NCI-H226 (cell line): ENCODE data around the gene CNPY1.

ENCODE experiments used
- DNase-seq: peaks from one replicate; pipeline ENCODE4 v3.0.0-alpha.2; 2015

CNPY1 gene

DNA sequence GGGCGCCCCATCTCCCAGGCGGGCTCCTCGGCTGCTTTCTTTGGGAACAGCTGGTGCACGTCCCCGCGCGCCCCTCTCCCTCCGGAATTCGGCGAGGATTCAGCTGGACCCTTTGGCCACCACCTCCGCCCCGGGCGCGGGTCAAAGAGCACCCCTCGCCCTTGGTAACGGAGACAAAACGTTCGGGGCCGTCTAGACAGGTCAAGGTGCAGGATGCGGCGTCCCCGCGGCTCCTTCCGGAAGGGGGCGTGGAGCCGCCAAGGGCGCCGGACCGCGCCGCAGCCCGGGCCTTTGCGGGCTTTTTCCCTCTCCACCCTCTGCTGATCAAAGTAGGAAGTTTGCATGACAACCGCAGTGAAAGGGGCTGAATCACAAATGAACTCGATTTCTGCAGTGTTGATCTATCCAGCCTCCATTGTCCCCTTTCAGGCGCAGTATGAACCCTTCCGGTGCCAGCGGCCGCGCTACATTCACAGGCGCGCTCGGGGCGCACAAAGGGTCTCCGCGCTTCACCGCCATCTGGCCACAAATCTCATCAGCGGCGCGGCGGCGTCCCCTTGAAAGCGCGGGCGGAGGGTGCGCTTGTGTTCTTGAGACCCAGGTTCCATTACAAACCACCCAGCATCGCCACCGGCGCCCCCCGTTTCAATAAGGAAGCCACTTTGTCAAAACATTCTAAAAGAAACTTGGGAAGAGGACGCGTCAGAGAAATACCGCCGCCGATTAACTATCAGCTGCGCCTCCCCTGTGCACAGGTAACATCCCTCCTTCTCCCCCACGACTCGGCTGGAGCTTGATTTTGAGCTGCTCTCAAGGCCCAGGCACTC lies 36.4 kb downstream of the CNPY1 start:
- DNase-seq: no peak

DNA sequence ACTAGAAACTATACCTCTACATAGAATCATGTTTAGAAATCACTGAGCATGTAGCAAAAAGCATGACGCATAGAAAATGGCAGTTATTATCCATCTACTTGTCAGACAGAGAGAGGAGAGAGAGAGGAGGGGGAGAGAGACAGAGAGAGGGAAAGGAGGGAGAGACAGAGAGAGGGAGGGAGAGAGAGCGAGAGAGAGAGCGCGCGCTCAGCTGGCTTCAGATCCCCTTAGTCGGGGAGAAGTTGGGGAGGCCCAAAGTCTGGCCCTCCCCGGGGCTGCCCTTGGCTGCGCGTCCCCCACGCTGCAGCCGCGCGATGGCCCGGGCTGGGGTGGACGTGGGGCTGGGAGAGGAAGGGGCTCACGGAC lies 37.0 kb downstream of the CNPY1 start:
- DNase-seq: no peak

DNA sequence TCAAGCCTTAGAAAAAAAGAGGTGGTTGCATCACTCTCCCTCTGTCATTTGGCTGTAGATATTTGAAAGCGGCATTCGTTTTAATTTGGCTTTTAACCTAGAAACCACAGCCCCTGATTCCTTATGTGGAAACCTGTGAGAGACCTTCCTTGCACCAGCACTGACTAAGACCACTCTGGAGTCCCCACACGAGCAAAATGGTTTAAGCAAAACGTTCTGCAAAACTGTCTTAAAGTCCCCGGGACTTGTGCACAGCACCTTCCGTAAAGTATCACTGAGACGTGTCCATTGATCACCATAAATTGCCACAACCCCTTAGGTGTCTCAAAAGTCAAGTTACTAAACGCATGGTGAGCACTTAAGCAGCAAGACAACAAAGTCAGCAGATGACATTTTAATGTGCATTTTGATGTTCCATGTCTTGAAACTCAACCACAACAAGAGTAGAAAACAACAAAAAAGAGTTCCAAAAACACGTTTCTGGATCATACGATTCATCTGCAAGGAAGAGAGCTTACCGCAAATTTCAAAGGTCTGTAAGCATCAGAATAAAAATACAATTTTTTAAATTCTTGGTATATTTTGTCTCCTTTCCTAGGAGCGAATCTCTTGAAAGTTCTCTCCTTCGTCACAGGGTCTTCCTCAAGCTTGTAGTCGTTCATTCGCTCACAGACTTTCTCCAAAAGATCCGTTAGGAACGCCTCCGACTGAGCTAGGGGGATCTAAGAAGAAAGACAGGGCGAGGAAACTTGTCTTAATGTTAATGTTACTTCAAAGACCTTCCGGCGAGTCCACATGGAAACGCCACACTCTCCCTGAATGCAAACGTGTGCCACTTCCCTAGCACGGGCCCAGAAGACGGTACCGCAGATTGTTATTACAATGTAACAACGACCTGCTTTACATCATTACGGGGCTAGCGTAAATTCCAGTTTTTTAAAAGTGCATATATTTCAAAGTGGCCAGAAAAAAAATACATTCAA lies 37.7 kb downstream of the CNPY1 start:
- DNase-seq: no peak

DNA sequence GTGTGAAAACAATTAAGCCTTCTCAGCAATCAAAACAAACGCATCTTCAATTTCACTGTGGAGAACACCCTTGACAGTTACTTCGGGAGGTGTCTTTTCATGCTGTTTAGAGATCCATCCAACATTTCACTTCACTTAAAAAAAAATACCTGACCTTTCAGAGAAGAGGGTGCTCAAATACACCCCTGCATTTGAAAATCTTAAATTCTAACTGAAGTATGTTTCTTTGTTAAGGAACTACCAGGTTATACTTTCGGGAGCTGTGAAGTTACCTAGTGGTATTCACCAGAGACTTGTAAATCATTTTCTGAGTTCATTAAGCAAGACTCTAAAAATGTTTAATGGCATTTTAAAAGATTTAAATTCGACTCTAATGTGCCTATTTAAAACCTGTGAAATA lies 38.8 kb downstream of the CNPY1 start:
- no peak for DNase-seq

DNA sequence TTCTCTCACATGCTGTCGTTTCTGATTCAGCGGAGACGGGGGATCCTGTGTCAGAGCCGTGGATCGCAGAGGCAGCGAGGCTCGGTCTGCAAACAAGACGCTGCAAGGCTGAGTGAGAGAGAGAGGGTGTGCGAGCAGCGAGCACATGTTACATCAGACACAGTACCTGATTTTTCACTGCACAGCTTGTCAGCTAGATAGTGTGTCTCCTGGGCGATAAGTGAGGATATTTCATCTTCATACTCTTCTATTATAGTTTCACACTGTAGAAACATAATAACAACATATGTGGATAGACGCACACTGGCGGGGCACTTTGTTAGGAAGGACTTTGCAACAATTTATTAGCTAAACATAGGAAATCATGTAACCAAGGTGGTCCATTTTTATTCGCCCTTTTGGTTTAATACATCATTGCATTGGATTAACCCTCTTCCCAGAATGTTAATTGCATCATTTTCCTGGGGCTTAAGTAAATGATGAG lies 39.5 kb downstream of the CNPY1 start:
- no peak for DNase-seq

DNA sequence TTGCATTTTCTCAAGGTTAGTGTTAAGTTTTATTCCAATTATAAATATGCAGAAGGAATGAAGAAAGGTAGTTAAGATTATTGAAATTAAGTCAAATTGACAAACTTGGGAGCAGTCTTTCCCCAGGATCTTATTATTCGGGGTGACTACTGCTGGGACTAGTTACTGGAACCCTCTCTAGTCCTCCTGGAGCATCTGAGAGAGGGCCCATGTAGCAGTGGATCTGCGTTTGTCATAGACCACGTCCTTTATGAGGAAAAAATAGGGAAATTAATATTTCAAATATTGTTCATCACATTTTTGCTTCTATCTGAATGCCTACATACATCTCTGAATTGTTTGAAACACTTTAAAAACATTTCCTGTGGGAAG lies 41.0 kb downstream of the CNPY1 start:
- DNase-seq: no peak

DNA sequence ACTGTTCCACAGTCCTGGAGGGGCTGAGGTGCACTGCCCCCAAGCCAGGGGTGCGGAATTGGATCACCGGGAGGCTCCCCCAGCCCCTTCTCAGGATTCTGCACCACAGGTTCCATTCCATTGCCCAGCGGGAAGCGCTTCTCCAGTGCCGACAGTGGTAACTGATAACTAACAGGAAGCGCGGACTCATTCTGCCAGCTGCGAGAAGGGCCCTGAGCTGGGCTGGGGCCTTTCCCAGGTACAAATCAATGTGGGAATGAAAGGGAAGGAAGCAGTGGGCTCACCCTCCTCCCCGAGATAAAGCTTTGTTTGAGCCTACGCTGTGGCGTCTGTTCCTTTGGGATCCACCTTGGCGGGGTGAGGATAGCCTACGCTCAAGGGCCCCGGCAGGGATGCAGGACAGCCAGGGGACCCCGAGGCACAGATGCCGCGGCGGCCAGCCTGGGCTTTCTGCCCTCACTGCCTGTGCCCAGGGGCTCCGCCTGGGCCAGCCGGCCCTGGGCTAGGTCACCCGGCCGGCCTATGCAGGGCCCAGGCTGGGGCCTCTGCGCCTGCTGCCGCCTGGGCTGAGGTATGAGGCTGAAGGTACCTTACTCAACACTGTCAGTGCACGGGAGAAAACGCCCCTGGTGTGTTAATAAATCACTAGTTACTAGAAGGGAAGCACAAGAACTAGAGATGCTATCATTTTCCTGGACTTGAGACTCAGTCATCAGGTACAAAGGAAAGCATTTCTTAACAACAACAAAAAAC lies 49.0 kb downstream of the CNPY1 start:
- no peak for DNase-seq

DNA sequence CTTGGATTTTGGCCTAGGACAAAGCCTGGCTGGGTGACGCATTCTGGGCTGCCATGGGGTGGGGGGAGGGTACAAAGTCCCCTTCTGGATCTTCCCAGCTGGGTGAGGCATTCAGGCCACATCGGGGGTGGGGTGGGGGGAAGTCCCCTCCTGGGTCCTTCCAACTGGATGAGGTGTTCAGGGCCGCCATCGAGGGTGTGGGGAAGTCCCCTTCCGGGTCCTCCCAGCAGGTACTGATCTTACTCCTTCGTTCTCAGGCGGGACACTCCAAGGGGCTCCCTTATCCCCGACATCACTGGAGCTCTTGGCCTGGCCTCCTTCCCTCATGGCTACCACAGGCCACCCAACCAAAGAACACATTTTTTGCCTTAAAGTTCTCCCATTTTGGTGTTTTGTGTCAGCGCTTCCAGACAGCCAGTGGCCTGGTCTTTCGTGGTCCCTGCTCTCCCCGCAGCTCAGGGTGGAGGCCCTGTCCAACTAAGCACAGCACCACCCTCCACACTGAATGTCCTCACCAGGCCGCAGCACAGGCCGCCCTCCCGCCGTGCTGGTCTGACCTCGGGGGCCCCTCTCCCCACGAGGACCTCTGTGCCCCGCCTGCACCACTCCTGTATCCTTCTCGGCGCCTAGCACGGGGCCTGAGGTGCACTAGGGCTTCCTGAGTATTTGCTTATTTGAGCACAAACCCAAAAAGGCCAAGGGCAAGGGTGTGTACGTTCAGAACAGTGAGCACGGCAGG lies 49.9 kb downstream of the CNPY1 start:
- no peak for DNase-seq

DNA sequence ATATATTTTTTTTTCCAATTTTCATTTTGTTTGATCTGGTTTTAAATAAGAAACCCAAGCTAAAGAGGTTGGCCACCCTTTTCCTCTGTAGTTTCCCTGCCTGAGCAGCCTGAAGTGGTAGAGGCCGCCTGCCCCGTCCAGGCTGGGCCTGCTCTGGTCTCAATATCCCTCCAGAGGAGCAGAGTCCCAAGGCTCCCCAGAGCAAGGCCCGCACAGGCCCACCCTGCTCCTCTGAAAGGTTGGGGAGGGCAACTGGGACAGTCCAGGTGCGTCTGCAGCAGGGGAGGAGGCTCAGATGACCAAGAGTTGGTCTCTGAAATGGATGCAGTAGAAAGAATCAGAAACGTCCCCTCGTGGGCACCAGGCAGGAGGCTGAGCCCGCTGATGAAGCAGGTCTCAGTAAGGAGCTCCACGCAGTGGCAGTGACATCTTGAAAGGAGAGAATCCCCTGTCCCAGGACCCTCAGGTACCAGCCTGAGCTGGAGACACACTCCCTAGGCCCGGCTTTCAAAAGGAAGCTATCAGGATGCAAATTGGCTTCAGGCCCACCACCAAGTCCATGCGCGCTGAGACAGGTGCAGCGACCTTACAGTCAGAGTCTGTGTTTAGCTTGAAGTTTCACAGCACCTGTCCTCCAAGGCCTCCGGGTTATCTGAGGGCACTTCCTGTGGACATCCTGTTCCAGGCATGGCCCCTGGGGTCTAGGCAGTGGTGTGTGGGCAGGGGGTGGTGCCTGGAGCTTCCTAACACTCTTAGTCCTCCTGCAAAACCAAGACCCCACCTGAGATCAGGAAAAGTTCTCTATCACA lies 50.7 kb downstream of the CNPY1 start:
- no peak for DNase-seq

DNA sequence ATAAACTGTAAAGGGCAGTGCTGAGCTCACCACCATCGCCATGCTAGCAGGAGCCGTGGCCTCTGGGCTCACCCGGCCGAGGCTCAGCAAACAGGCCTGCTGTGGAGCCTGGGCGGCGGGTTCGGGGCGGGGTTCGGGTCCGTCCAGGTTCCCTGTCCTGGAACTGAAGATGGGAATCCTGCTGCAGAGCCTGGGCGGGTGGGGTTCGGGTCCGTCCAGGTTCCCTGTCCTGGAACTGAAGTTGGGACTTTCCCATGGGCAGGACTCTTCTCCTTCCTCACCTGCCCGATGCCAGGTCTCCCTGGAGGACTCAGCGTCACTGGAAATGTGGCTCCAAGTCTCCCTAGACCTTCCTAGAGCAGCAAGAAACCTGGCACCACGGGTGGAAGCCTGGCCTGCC lies 51.8 kb downstream of the CNPY1 start:
- no peak for DNase-seq

DNA sequence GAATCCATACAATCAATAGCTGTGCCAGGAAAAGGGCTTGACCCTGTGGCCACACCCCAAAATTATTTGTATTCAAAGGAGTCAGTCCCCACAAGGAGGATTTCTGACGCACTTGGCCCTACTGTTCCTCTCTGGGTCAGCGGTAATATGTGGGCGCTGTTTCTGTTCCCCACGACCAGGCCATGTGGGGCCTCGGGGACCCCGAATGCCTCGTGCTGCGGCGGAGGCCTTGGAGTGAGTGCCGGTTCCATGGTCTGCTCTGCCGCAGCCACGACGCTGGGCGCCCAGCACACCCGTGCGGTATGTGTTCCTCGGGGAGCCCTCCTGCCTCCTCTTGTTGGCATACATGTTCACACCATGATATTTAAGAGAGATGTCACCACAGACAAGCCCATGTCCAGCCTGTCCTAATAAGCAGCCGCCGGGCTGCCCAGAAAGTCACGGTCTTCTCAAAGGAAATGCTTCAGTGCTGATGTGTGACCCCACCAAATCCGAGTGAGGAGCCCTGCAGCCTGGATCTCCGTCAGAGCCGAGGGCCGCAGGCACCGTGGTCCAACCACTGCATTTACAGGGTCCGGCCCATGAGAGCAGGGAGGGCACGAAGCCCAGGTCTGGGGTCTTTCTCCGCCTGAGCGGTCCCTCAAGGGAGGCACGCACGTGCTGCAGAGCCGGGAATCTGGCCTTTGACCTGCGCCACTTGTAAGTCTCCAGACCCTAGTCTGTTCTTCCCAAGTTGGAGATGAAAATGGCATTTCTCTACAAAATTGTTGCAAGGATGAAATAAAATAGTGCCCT lies 52.4 kb downstream of the CNPY1 start:
- DNase-seq: no peak

DNA sequence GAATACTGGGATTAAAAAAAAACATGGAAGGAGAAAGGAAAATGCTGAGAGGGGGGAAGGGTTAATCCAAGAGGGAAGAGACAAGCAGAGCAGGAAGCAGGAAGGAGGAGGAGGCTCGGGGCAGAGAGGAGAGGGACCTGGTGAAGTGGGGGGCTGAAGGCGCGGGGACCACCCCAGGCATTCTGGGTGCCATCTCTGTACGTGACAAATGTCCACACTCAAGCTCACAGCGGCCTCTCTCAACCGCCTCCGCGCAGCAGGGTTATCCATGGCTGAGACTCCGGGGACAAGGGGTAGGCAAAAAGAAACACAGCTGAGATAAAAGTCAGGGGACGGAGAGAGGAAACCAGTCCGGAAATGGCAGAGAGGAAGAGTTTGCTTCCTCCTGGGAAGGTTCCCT lies 54.5 kb downstream of the CNPY1 start:
- no peak for DNase-seq

DNA sequence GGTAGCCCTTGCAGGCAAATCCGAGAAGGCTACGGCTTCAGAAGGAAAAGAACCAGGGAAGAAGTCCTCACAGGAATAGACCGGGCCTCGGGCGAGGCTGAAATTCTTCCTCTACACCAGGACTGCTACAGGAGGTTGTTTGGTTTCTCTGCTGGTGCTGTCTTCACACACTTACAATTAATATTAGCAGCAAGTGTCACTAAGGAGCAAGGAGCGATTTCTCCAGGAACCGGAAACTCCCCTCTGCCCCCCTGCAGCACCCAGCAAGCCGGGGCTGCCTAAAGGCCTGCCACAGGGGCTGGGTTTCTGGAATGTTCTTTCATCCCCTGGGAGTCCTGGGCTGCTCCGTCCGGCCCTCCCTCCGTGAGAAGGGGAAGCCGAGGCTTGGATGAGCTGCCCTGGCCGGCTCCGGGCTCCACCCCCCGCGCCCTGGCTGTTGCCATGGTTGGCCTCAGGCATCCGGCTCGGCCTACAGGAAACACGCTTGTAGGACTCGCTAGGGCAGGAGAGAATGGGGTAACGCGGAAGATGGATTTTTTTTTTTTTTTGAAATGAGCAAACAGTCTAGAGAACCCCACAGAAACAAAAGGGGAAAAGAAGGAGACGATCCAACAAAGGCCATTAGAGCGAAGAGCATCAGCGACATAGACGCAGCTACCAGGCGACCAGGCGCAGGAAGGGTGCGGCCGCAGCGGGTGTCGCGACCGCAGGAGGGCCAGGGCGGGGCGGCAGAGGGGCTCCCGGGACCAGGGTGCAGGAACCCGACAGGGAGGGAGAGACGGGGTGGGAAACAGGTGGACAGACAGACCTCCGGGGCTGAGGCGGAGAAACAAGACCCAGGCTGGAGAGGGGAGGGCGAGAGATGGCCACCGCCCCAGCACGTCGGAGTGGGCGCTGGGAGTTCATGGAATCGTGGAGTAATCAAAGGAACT lies 55.4 kb downstream of the CNPY1 start:
- no peak for DNase-seq

DNA sequence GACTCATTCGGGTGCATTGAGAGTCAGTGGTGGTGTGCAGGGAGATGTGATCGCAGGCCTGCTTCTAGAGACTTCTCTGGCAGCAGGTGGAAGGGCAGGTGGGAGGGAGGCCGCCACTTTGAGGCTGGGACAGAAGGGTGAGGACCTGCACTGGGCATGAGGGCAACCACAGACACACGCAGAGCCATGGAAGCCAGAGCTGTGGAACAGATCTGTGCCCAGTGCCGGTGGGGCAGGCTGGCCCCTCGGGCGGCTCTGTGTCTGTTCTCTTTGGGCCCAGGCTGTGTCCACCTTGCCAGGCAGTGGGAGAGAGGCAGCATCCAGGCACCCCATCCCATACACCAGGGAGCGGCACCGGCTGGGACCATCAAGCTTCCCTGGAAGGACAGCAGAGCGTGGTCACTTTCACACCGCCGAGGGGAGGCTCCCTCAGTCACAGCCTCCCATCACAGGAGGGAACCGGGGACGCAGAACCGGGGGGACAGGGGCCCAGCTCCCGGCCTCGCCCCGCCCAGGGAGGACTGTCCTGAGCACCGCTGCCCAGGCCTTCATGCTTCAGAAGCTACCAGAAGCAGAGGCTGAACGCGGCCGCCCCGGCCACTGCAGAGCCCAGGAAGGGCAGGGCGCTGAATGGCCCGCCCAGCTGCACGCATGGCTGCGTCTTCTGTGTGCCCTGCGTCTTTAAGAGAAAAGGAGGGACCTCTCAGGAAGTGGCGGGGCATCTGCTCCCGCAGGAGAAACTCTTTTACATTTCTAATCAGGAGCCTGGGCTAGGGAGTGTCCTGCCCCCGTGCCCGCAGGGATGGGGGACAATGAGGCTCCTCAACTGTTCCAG lies 56.3 kb downstream of the CNPY1 start:
- no peak for DNase-seq

DNA sequence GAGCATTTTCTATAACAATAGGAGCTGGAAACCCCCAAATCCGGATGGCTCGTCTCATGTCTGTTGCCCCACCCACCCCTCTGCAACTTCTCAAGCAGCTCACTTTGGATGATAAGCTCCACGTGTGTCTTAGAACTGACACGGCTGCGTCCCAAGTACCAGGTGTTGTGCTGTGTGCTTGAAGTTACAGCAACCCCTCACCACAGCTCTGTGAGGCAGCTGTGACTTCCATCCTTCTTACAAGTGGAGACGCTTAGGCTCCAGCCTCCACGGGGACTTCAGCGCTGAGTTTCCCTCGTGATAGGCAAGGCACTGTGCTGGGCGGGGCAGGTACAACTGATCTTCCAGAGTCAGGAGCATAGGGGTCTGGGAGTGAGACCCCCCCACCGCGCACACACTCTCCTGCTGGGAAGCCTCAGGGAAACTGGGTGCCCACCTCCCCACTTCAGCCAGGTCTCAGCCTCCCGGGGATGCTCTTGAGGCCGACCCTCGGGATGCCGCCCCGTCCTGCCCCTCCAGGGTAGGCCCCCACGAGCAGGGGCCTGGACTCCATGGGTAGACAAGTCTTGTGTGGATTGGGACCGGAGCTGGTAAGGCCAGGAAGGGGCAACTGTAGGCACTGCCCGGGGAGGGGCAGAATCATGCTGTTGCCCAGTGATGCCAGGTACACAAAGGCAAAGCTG lies 57.1 kb downstream of the CNPY1 start:
- no peak for DNase-seq

DNA sequence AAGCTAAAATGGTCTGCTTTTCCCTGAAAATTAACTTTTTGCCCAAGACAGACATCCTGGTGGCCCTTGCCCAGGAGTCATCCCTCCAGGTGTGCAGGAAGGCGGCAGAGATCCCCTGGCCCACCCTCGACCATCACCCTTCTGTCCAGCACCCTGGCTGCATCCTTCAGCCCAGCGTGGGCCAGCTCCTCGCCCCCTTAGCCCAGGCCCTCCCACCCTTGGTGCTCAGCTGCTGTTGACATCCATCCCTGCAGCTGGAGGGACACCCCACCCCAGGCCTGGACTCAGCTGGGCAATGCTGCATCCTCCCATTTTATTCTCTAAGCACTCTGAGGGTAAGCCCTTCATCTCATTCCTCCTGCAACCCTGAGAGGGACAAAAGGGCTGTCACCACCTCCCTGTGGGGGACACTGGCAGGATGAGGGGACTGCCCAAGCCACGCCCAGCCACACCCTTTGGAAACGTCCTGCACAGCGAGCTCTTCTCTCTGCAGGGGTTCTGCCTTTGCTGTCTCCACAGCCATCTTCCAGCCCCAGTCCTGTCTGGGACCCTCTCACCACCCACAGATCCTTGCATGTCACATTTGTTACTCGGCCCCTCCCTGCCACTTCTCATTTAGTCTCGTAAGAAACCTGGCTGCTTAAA lies 57.8 kb downstream of the CNPY1 start:
- no peak for DNase-seq
